ENCODE results near the gene LRRC37A2. TPM values are rescaled to one million over a fixed set of nuclear protein-coding genes. Genes with fewer than 3 reads are reported as not detected.
"Not testable (repeated sequence)": the region's sequence is repeated elsewhere in the genome, so short reads cannot be mapped to it uniquely, and the experiment has no call there.

Gene LRRC37A2
- total and polyA plus RNA-seq, 2 experiments from 2014 or later: 5.6 to 6.1 TPM

DNA sequence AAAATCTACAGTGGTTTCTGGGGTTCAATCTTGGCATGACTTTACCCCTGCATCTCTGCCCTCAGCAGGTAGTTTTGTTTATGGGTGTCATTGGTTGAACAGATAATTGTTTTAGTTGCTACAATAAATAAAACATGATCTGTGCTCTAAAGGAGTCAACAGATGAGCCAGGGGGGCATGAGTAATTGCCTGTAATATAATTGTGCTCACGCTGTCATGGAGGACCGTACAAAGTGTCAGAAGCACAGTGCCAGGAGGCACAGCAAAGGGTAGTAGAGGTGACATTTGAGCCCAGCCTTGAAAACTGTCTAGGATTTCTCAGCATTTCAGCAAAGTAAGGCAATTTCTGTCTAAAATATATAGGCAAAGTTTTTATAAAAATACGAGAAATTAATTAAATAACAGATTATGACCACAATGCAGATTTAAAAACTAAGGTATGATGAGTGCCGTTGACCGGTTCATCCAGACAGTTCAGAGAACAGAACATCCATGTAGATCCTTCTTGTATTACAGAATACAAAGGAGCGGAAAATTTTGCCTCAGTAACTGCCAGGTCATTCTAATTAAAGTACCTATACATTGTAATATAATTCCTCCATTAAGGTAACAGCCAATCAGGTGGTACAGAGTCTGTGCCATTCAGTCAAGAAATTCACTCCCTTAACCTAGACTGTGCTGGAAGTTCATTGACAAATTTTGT is 12.7 kb upstream of the LRRC37A2 start:
- H3K9me3 ChIP-seq (ENCODE audit: low read depth); H3K4me1 ChIP-seq (ENCODE audit: insufficient read depth); H3K36me3 ChIP-seq (ENCODE audit: low read depth); H2AFZ ChIP-seq; H3K27ac ChIP-seq; H3K4me3 ChIP-seq; H3K9ac ChIP-seq; H3F3A ChIP-seq (ENCODE audit: insufficient read depth); H3K27me3 ChIP-seq (replicated peaks; ENCODE audit: insufficient read depth); DNase-seq; H3K9me2 ChIP-seq (ENCODE audit: insufficient read depth); H3K4me2 ChIP-seq (ENCODE audit: unreplicated experiment); H4K20me1 ChIP-seq (ENCODE audit: insufficient read depth): not testable (repeated sequence)
- no CpG with 5 or more reads among the region's 6 CpGs for WGBS, 2 experiments (ENCODE audit: low coverage in 1 of 2, low lambda C conversion rate in 2 of 2, missing lambda C conversion rate in 2 of 2)
- in situ Hi-C loops (cut with MboI): loop anchor here (25.0 kb wide), 1 partner anchor 212 kb away; the partner anchor contains the start of gene LRRC37A
- H3K79me2 ChIP-seq (ENCODE audit: insufficient read depth): peaks cover 14% of the 10 kb centered on the region; the same call in 1 of the 2 replicates

DNA sequence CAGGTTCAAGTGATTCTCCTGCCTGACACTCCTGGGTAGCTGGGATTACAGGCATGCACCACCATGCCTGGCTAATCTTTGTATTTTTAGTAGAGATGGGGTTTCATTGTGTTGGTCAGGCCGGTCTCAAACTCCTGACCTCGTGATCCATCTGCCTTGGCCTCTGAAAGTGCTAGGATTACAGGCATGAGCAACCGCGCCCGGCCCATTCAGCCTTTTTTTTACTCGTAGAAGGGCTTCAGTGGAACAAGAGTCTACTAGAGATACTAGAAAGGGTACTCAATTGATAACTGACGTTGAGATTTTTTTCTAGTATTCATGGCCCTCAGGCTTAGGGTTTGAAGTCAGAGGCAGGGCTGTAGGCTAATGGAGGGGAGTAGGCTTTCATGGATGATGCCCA is 6.4 kb upstream of the LRRC37A2 start:
- H3K27ac ChIP-seq; H3K4me3 ChIP-seq; H3K9me2 ChIP-seq (ENCODE audit: insufficient read depth); H3F3A ChIP-seq (ENCODE audit: insufficient read depth); H4K20me1 ChIP-seq (ENCODE audit: insufficient read depth); H3K9ac ChIP-seq; H3K4me1 ChIP-seq (ENCODE audit: insufficient read depth); H3K9me3 ChIP-seq (ENCODE audit: low read depth); H3K27me3 ChIP-seq (replicated peaks; ENCODE audit: insufficient read depth); H3K36me3 ChIP-seq (ENCODE audit: low read depth); DNase-seq; in situ Hi-C loops (cut with MboI); H3K4me2 ChIP-seq (ENCODE audit: unreplicated experiment); H2AFZ ChIP-seq: not testable (repeated sequence)
- H3K79me2 ChIP-seq (ENCODE audit: insufficient read depth): peaks cover 11% of the 10 kb centered on the region; the same call in 1 of the 2 replicates
- 96% methylated on average over 6 to 7 of the region's 7 CpGs for WGBS, 2 experiments (ENCODE audit: low coverage in 1 of 2, low lambda C conversion rate in 2 of 2, missing lambda C conversion rate in 2 of 2)

DNA sequence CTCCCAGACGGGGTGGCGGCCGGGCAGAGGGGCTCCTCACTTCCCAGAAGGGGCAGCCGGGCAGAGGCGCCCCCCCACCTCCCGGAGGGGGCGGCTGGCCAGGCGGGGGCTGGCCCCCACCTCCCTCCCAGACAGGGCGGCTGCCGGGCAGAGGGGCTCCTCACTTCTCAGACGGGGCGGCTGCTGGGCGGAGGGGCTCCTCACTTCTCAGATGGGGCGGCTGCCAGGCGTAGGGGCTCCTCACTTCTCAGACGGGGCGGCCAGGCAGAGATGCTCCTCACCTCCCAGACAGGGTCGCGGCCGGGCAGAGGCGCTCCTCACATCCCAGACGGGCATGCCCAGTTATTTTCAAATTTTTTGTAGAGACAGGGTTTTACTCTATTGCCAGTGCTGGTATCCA is 22.4 kb downstream of the LRRC37A2 start:
- H3K9me3 ChIP-seq (ENCODE audit: low read depth); H3K9ac ChIP-seq; H3F3A ChIP-seq (ENCODE audit: insufficient read depth); H3K36me3 ChIP-seq (ENCODE audit: low read depth); H3K9me2 ChIP-seq (ENCODE audit: insufficient read depth); H3K27me3 ChIP-seq (replicated peaks; ENCODE audit: insufficient read depth); H3K79me2 ChIP-seq (ENCODE audit: insufficient read depth); DNase-seq; H4K20me1 ChIP-seq (ENCODE audit: insufficient read depth); in situ Hi-C loops (cut with MboI); H3K27ac ChIP-seq; H3K4me2 ChIP-seq (ENCODE audit: unreplicated experiment); H2AFZ ChIP-seq; H3K4me3 ChIP-seq; H3K4me1 ChIP-seq (ENCODE audit: insufficient read depth): not testable (repeated sequence)
- 95% methylated on average over 21 to 22 of the region's 22 CpGs for WGBS, 2 experiments (ENCODE audit: low coverage in 1 of 2, low lambda C conversion rate in 2 of 2, missing lambda C conversion rate in 2 of 2)

DNA sequence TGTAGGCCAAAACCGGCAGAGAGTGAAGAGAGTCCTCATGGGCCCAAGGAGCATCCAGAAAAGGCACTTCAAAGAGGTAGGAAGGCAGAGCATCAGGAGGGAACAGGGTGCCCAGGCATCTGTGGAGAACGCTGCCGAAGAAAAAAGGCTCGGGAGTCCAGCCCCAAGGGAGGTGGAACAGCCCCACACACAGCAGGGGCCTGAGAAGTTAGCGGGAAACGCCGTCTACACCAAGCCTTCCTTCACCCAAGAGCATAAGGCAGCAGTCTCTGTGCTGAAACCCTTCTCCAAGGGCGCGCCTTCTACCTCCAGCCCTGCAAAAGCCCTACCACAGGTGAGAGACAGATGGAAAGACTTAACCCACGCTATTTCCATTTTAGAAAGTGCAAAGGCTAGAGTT is 36.3 kb downstream of the LRRC37A2 start:
- H3K36me3 ChIP-seq (ENCODE audit: low read depth); H3F3A ChIP-seq (ENCODE audit: insufficient read depth); DNase-seq; H2AFZ ChIP-seq; H3K9ac ChIP-seq; H3K9me3 ChIP-seq (ENCODE audit: low read depth); H3K4me3 ChIP-seq; H3K9me2 ChIP-seq (ENCODE audit: insufficient read depth); in situ Hi-C loops (cut with MboI); H4K20me1 ChIP-seq (ENCODE audit: insufficient read depth); H3K79me2 ChIP-seq (ENCODE audit: insufficient read depth); H3K4me1 ChIP-seq (ENCODE audit: insufficient read depth); H3K4me2 ChIP-seq (ENCODE audit: unreplicated experiment); H3K27me3 ChIP-seq (replicated peaks; ENCODE audit: insufficient read depth); H3K27ac ChIP-seq: not testable (repeated sequence)
- WGBS, 2 experiments (ENCODE audit: low coverage in 1 of 2, low lambda C conversion rate in 2 of 2, missing lambda C conversion rate in 2 of 2): 95% methylated on average over 9 of the region's 10 CpGs

DNA sequence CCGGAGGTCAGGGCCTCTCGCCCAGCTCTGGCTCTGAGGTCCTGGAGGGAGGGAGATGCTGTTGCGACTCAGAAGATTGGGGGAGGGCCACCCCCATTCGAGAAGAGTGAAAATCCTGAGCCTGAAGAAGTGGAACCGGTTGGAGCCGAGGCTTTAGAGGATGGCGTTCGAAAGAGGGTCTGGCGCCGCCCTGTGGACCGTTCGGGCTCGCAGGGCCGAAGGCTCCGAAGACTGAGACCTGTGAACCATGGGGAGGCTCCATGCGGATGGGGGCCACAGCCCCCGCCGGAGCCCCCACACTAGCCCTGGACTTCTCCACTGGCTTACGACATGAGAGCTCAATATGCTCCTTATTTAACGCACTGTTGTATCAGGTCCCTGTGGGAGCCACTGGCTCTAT is 46.9 kb downstream of the LRRC37A2 start:
- WGBS, 2 experiments (ENCODE audit: low coverage in 1 of 2, low lambda C conversion rate in 2 of 2, missing lambda C conversion rate in 2 of 2): no CpG with 5 or more reads among the region's 20 CpGs
- not testable (repeated sequence) for H3K4me2 ChIP-seq (ENCODE audit: unreplicated experiment)

DNA sequence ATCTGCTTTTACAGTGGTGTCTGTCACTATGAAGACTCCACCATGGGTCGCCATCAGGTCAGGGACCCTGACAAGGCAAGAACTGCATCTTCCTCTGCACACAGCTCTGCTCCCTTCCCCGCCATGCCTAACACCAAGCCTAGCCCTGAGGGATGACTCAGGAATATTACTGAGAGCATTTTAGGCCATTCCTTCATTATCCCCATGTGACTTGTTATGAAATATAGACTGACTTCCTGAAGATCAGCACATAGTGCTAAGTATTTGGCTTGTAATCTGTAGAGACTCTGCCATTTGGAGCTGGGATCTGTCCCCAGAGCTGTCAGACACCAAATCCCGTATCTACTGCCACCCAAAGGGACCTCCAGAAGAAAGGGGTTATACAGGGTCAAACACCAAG is 47.8 kb downstream of the LRRC37A2 start:
- H3K36me3 ChIP-seq (ENCODE audit: low read depth); H3K27me3 ChIP-seq (replicated peaks; ENCODE audit: insufficient read depth); H3K9me3 ChIP-seq (ENCODE audit: low read depth); in situ Hi-C loops (cut with MboI); H4K20me1 ChIP-seq (ENCODE audit: insufficient read depth); H3K4me1 ChIP-seq (ENCODE audit: insufficient read depth); H2AFZ ChIP-seq; H3K27ac ChIP-seq; DNase-seq; H3K4me2 ChIP-seq (ENCODE audit: unreplicated experiment); H3F3A ChIP-seq (ENCODE audit: insufficient read depth); H3K79me2 ChIP-seq (ENCODE audit: insufficient read depth); H3K9ac ChIP-seq; H3K9me2 ChIP-seq (ENCODE audit: insufficient read depth); H3K4me3 ChIP-seq: not testable (repeated sequence)
- no CpG with 5 or more reads among the region's 3 CpGs for WGBS, 2 experiments (ENCODE audit: low coverage in 1 of 2, low lambda C conversion rate in 2 of 2, missing lambda C conversion rate in 2 of 2)

More for the DNA sequence above, 46.9 kb downstream of the LRRC37A2 start:
- H3K27ac ChIP-seq; H4K20me1 ChIP-seq (ENCODE audit: insufficient read depth); H3K9me3 ChIP-seq (ENCODE audit: low read depth); H3F3A ChIP-seq (ENCODE audit: insufficient read depth); H2AFZ ChIP-seq; H3K9ac ChIP-seq; DNase-seq; in situ Hi-C loops (cut with MboI); H3K9me2 ChIP-seq (ENCODE audit: insufficient read depth); H3K4me1 ChIP-seq (ENCODE audit: insufficient read depth); H3K4me3 ChIP-seq; H3K36me3 ChIP-seq (ENCODE audit: low read depth); H3K79me2 ChIP-seq (ENCODE audit: insufficient read depth); H3K27me3 ChIP-seq (replicated peaks; ENCODE audit: insufficient read depth): not testable (repeated sequence)

DNA sequence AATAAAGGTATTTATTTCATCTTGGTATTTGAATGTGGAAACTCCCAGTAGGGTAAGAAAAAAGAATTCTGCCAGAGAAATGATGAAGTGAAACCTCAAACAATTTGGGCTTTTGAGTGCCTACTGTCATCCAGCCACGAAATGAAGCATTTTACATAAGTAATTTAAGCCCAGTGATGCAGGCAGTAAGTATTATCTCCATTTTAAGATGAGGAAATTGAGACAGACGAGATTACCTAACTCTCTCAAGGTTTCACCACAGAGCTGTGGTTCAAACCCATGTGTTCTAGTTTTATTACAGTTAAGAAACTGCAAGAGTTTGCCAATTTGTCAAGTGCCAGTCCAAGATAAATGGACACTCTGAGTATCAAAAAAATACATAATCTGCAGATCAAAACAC is 54.0 kb downstream of the LRRC37A2 start:
- H3K9me3 ChIP-seq (ENCODE audit: low read depth); H3K9ac ChIP-seq; in situ Hi-C loops (cut with MboI); H3K9me2 ChIP-seq (ENCODE audit: insufficient read depth); H3K4me2 ChIP-seq (ENCODE audit: unreplicated experiment); H2AFZ ChIP-seq; H3K4me3 ChIP-seq; H3K27me3 ChIP-seq (replicated peaks; ENCODE audit: insufficient read depth); H3K79me2 ChIP-seq (ENCODE audit: insufficient read depth); DNase-seq; H3K36me3 ChIP-seq (ENCODE audit: low read depth); H4K20me1 ChIP-seq (ENCODE audit: insufficient read depth); H3F3A ChIP-seq (ENCODE audit: insufficient read depth); H3K4me1 ChIP-seq (ENCODE audit: insufficient read depth); H3K27ac ChIP-seq: not testable (repeated sequence)
- WGBS, 2 experiments (ENCODE audit: low coverage in 1 of 2, low lambda C conversion rate in 2 of 2, missing lambda C conversion rate in 2 of 2): no CpG with 5 or more reads among the region's 2 CpGs

DNA sequence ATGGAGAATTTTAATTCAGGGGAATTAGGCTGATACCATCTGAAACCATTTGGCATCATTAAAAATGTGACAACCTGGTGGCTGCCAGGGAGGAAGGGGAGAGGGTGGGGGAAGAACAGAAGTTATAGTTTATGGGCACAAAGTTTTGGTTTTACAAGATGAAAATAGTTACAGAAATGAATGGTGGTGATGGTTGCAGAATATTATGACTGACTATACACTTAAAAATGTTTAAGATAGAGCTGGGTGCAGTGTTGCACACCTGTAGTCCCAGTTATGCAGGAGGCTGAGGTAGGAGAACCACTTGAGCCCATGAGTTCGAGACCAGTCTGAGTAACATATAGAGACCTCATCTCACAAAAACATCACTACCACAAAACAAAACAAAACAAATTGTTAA is 54.7 kb downstream of the LRRC37A2 start:
- WGBS, 2 experiments (ENCODE audit: low coverage in 1 of 2, low lambda C conversion rate in 2 of 2, missing lambda C conversion rate in 2 of 2): no CpG with 5 or more reads among the region's 1 CpG
- H3K9me3 ChIP-seq (ENCODE audit: low read depth); H3K4me1 ChIP-seq (ENCODE audit: insufficient read depth); H2AFZ ChIP-seq; in situ Hi-C loops (cut with MboI); H3K36me3 ChIP-seq (ENCODE audit: low read depth); H3F3A ChIP-seq (ENCODE audit: insufficient read depth); H3K4me2 ChIP-seq (ENCODE audit: unreplicated experiment); H3K9ac ChIP-seq; H3K27me3 ChIP-seq (replicated peaks; ENCODE audit: insufficient read depth); DNase-seq; H3K9me2 ChIP-seq (ENCODE audit: insufficient read depth); H3K27ac ChIP-seq; H4K20me1 ChIP-seq (ENCODE audit: insufficient read depth); H3K4me3 ChIP-seq; H3K79me2 ChIP-seq (ENCODE audit: insufficient read depth): not testable (repeated sequence)

Data from GM23248 (cell line).